CD14-positive monocyte (primary cell): ENCODE measurements around the gene GUCA1A. TPM values are rescaled to one million over a fixed set of nuclear protein-coding genes. Genes with fewer than 3 reads are reported as not detected.

Experiments used
- DNase-seq, 3 donors: peaks; one replicate each; pipeline ENCODE4 v3.0.0-alpha.2; 2011 to 2022
- H2AFZ ChIP-seq: 2 replicates; pipeline ENCODE4 v1.6.0; 2012; ENCODE audit warnings: mild to moderate bottlenecking, low read depth, low read length, inconsistent platforms; ENCODE audit not compliant: insufficient read depth, poor library complexity, severe bottlenecking
- H3K27ac ChIP-seq, 2 donors: 1 replicate in 1 of 2; 2 replicates in 1 of 2; pipeline ENCODE4 v1.5.1; 2012 to 2013; ENCODE audit warnings: low read length in 2 of 2, control low read depth in 1 of 2, inconsistent platforms in 1 of 2, low read depth in 1 of 2, mild to moderate bottlenecking in 1 of 2
- H3K27me3 ChIP-seq, 2 donors: one replicate each; pipeline versions ENCODE4 v1.6.0 to v1.6.1; 2011 to 2013; ENCODE audit warnings: low read length in 2 of 2; ENCODE audit not compliant: control insufficient read depth in 2 of 2, insufficient read depth in 2 of 2
- H3K36me3 ChIP-seq, 2 donors: replicated peaks in 1 of 2; 1 replicate in 1 of 2; 2 replicates in 1 of 2; pipeline versions ENCODE4 v1.5.1 to v1.6.1; 2012 to 2013; ENCODE audit warnings: low read length in 2 of 2, control low read depth in 1 of 2, inconsistent platforms in 1 of 2, mild to moderate bottlenecking in 1 of 2; ENCODE audit not compliant: insufficient read depth in 2 of 2, control insufficient read depth in 1 of 2
- H3K4me1 ChIP-seq, 2 donors: 1 replicate in 1 of 2; 2 replicates in 1 of 2; pipeline versions ENCODE4 v1.5.1 to v1.6.1; 2012 to 2013; ENCODE audit warnings: low read length in 2 of 2, control low read depth in 1 of 2, inconsistent platforms in 1 of 2, mild to moderate bottlenecking in 1 of 2, moderate library complexity in 1 of 2; ENCODE audit not compliant: insufficient read depth in 2 of 2, control insufficient read depth in 1 of 2
- H3K4me2 ChIP-seq: replicated peaks from 2 replicates; pipeline ENCODE3; 2012; ENCODE audit warnings: low read length, moderate library complexity, mild to moderate bottlenecking; ENCODE audit not compliant: poor library complexity, severe bottlenecking; ENCODE audit errors: extremely low read depth
- H3K4me3 ChIP-seq, 3 experiments: fragments of 200-600 bp in 1 of 3; sonication (generic) in 1 of 3; replicated peaks in 1 of 3; 1 replicate in 2 of 3; 2 replicates in 1 of 3; pipeline ENCODE4 v1.5.1; 2011 to 2013; ENCODE audit warnings: low read length in 3 of 3, mild to moderate bottlenecking in 3 of 3, control low read depth in 2 of 3, low read depth in 2 of 3, inconsistent platforms in 1 of 3, moderate library complexity in 1 of 3
- H3K79me2 ChIP-seq: 2 replicates; pipeline ENCODE4 v1.6.0; 2012; ENCODE audit warnings: mild to moderate bottlenecking, control low read depth, inconsistent platforms, low read length, moderate library complexity; ENCODE audit not compliant: insufficient read depth
- H3K9ac ChIP-seq: 2 replicates; pipeline ENCODE4 v1.6.0; 2017; ENCODE audit warnings: low read length, mild to moderate bottlenecking; ENCODE audit not compliant: insufficient read depth, poor library complexity, severe bottlenecking
- H3K9me3 ChIP-seq, 2 donors: replicated peaks in 1 of 2; 1 replicate in 1 of 2; 2 replicates in 1 of 2; pipeline versions ENCODE4 v1.5.1 to v1.6.1; 2012 to 2013; ENCODE audit warnings: low read length in 2 of 2, control low read depth in 1 of 2; ENCODE audit not compliant: control insufficient read depth in 1 of 2, insufficient read depth in 1 of 2
- H4K20me1 ChIP-seq: 2 replicates; pipeline ENCODE4 v1.6.0; 2012; ENCODE audit warnings: mild to moderate bottlenecking, low read length, control low read depth, moderate library complexity; ENCODE audit not compliant: insufficient read depth
- H3K27ac Mint-ChIP-seq, 7 donors: one replicate each; pipeline ENCODE4 v1.8.0; 2020; ENCODE audit warnings: mild to moderate bottlenecking in 7 of 7, mixed read lengths in 7 of 7, moderate library complexity in 6 of 7, inconsistent platforms in 2 of 7
- H3K27me3 Mint-ChIP-seq, 3 donors: one replicate each; pipeline ENCODE4 v1.8.0; 2021 to 2022; ENCODE audit warnings: low read depth in 3 of 3, mild to moderate bottlenecking in 3 of 3, mixed read lengths in 3 of 3, moderate library complexity in 3 of 3, inconsistent platforms in 1 of 3
- H3K36me3 Mint-ChIP-seq, 2 donors: one replicate each; pipeline ENCODE4 v1.8.0; 2020; ENCODE audit warnings: mixed read lengths in 2 of 2, inconsistent platforms in 1 of 2, mild to moderate bottlenecking in 1 of 2
- H3K4me1 Mint-ChIP-seq: one replicate; pipeline ENCODE4 v1.8.0; 2020; ENCODE audit warnings: mild to moderate bottlenecking, mixed read lengths
- H3K4me3 Mint-ChIP-seq, 2 donors: one replicate each; pipeline ENCODE4 v1.8.0; 2020; ENCODE audit warnings: mild to moderate bottlenecking in 2 of 2, mixed read lengths in 2 of 2, moderate library complexity in 1 of 2
- H3K9me3 Mint-ChIP-seq, 7 donors: one replicate each; pipeline ENCODE4 v1.8.0; 2020 to 2022; ENCODE audit warnings: mixed read lengths in 7 of 7, mild to moderate bottlenecking in 6 of 7, moderate library complexity in 6 of 7, inconsistent platforms in 2 of 7
- WGBS: methylation state at CpG from one replicate; pipeline ENCODE4 v1.1.5; 2013; ENCODE audit warnings: missing lambda C conversion rate; ENCODE audit not compliant: insufficient coverage; 5-methylcytosine and 5-hydroxymethylcytosine counted together
- intact Hi-C, 2 donors: fragments of 100-400 bp; cut with micrococcal nuclease; formaldehyde crosslinking; loops; one replicate each; pipeline versions ENCODE4 v1.15.0 to v1.15.1; 2023
- polyA plus RNA-seq, 3 donors: library from polyadenylated mRNA; depleted of rRNA in 1 of 3; unstranded in 2 of 3; stranded (reverse) in 1 of 3; fragments of 300-500 nt in 2 of 3; fragments of >200 nt in 1 of 3; fragmentation: Illumina TruSeq in 2 of 3; gene quantifications; 1 replicate in 2 of 3; 2 replicates in 1 of 3; pipeline ENCODE4 v1.2.3, GENCODE V29; 2012 to 2021
- TF ChIP-seq, protein P1 (sequence below): fragments of 200-600 bp; IDR thresholded peaks from one replicate; pipeline ENCODE4 v1.8.0; 2022; ENCODE audit warnings: antibody characterized with exemption, mild to moderate bottlenecking

GUCA1A gene
- polyA plus RNA-seq, 3 donors = not detected

GRCh38 chr6:42225029-42225339 is 51.8 kb downstream of the GUCA1A start:
- Mint-ChIP-seq H3K4me1 (no peaks in the 10 kb centered on the region), H3K27ac (no peak overlapping the region), H3K9me3 (peaks cover 0 to 3% (median 0%) of the 10 kb centered on the region in 7 donors), H3K27me3 (no peaks in the 10 kb centered on the region), H3K4me3 (no peak overlapping the region), H3K36me3 (peaks cover 36 to 43% of the 10 kb centered on the region in 2 donors)
- no peaks in the 10 kb centered on the region for H4K20me1 ChIP-seq
- intact Hi-C loops = loop anchor here in 1 of 2 donors (10.0 kb wide), 1 partner anchor 320 kb away; no protein-coding TSS in a partner anchor
- peaks cover 32 to 40% of the 10 kb centered on the region in 2 donors for H3K36me3 ChIP-seq
- no peak overlapping the region for H2AFZ ChIP-seq
- H3K4me3 ChIP-seq = no peak overlapping the region
- no peaks in the 10 kb centered on the region for H3K4me1 ChIP-seq
- DNase-seq = no peak
- H3K27me3 ChIP-seq = no peaks in the 10 kb centered on the region
- H3K9me3 ChIP-seq = no peaks in the 10 kb centered on the region
- no peak overlapping the region for H3K4me2 ChIP-seq
- H3K79me2 ChIP-seq = no peaks in the 10 kb centered on the region
- H3K9ac ChIP-seq = no peak overlapping the region
- no peak overlapping the region for H3K27ac ChIP-seq
- TF ChIP-seq, protein P1, sequence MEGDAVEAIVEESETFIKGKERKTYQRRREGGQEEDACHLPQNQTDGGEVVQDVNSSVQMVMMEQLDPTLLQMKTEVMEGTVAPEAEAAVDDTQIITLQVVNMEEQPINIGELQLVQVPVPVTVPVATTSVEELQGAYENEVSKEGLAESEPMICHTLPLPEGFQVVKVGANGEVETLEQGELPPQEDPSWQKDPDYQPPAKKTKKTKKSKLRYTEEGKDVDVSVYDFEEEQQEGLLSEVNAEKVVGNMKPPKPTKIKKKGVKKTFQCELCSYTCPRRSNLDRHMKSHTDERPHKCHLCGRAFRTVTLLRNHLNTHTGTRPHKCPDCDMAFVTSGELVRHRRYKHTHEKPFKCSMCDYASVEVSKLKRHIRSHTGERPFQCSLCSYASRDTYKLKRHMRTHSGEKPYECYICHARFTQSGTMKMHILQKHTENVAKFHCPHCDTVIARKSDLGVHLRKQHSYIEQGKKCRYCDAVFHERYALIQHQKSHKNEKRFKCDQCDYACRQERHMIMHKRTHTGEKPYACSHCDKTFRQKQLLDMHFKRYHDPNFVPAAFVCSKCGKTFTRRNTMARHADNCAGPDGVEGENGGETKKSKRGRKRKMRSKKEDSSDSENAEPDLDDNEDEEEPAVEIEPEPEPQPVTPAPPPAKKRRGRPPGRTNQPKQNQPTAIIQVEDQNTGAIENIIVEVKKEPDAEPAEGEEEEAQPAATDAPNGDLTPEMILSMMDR = no peak

DNA sequence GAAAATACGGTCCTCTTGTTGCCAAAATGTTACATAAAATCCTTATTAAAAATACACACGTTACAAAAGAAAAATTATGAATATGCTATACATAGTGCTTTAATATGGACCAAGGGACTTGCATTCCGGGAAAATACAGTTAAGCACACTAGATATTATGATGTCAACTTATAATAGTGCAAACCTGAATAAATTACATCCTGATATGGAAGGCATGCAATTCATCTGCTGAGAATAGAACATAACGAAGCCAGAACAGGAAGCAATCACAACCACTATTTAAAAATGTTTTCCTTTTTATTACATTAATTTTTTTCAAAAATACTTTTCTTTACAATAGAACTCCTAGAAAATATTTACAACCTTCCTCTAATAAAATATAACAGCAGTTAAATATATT is 52.3 kb downstream of the GUCA1A start:
- Histone ChIP-seq H3K9ac (no peak overlapping the region), H3K4me3 (no peak overlapping the region), H3K79me2 (no peaks in the 10 kb centered on the region), H4K20me1 (no peaks in the 10 kb centered on the region), H2AFZ (no peak overlapping the region), H3K27ac (no peak overlapping the region), H3K4me1 (no peaks in the 10 kb centered on the region), H3K4me2 (no peak overlapping the region), H3K9me3 (no peaks in the 10 kb centered on the region), H3K36me3 (peaks cover 35 to 44% of the 10 kb centered on the region in 2 donors), H3K27me3 (no peaks in the 10 kb centered on the region)
- WGBS = no CpG with 5 or more reads among the region's 4 CpGs
- no peak overlapping the region for H3K27ac Mint-ChIP-seq
- H3K4me1 Mint-ChIP-seq = no peaks in the 10 kb centered on the region
- intact Hi-C loops = loop anchor here in 1 of 2 donors (10.0 kb wide), 1 partner anchor 319 kb away; no protein-coding TSS in a partner anchor
- DNase-seq = no peak
- H3K9me3 Mint-ChIP-seq = peaks cover 0 to 3% (median 0%) of the 10 kb centered on the region in 7 donors
- TF ChIP-seq, protein P1 = no peak
- H3K4me3 Mint-ChIP-seq = no peak overlapping the region
- no peaks in the 10 kb centered on the region for H3K27me3 Mint-ChIP-seq
- peaks cover 40 to 47% of the 10 kb centered on the region in 2 donors for H3K36me3 Mint-ChIP-seq
